Upper lobe of right lung (tissue), 1 donor: ENCODE data around the gene VWA7. TPM values are rescaled to one million over a fixed set of nuclear protein-coding genes. Genes with fewer than 3 reads are reported as not detected.
A peak's percentile ranks its signal among the peaks of the same experiment; 100 is the strongest.

Source experiments
- ATAC-seq: fragments of 200-7000 bp; cut with Tn5 transposase; one replicate; pipeline ENCODE4 v1.9.1; 2020; ENCODE audit warnings: mild to moderate bottlenecking, moderate library complexity
- DNase-seq: peaks from one replicate; pipeline ENCODE4 v3.0.0-alpha.2; 2020
- H3K27ac ChIP-seq: fragments of 200-600 bp; one replicate; pipeline ENCODE4 v1.8.0; 2022
- H3K27me3 ChIP-seq: fragments of 200-600 bp; one replicate; pipeline ENCODE4 v1.8.0; 2022; ENCODE audit warnings: mild to moderate bottlenecking
- H3K36me3 ChIP-seq: fragments of 200-600 bp; one replicate; pipeline ENCODE4 v1.8.0; 2022
- H3K4me1 ChIP-seq: fragments of 200-600 bp; one replicate; pipeline ENCODE4 v1.8.0; 2022
- H3K4me3 ChIP-seq: fragments of 200-600 bp; one replicate; pipeline ENCODE4 v1.8.0; 2022; ENCODE audit warnings: mild to moderate bottlenecking
- H3K9me3 ChIP-seq: fragments of 200-600 bp; one replicate; pipeline ENCODE4 v1.8.0; 2022
- CTCF ChIP-seq: fragments of 200-600 bp; IDR thresholded peaks from one replicate; pipeline ENCODE4 v1.8.0; 2022; ENCODE audit warnings: antibody characterized with exemption
- intact Hi-C: fragments of 100-400 bp; cut with DNase I; formaldehyde crosslinking; loops from one replicate; pipeline ENCODE4 v1.11.0; 2022
- total RNA-seq: library from RNA; stranded (reverse); fragmentation: NEBNext Ultra II Directional; extraction: Animal tissue kit (Norgen Biotek cat#: 25700); gene quantifications from one replicate; pipeline ENCODE4 v1.2.1, GENCODE V29; 2021
- donor health status: DM: no; HTN: yes; CAD: no; lungs with severe emphysema.

The VWA7 gene
- total RNA-seq, 1 donor from 2014 or later: 3.4 TPM

- ATAC-seq (no peak), DNase-seq (no peak)
- Histone ChIP-seq H3K36me3 (peaks cover 56% of the 10 kb centered on the region), H3K27me3 (no peaks in the 10 kb centered on the region), H3K4me3 (no peak overlapping the region), H3K9me3 (no peaks in the 10 kb centered on the region), H3K4me1 (peaks cover 11% of the 10 kb centered on the region), H3K27ac (no peak overlapping the region)
- intact Hi-C loops: no loop called here
- no peak for TF ChIP-seq CTCF
Observed at GRCh38 chr6:31778999-31779885, 2.1 kb upstream of the VWA7 start.

- Histone ChIP-seq H3K36me3 (peaks cover 47% of the 10 kb centered on the region), H3K4me1 (peaks cover 11% of the 10 kb centered on the region), H3K4me3 (no peak overlapping the region), H3K27ac (no peak overlapping the region), H3K9me3 (no peaks in the 10 kb centered on the region), H3K27me3 (no peaks in the 10 kb centered on the region)
- DNase-seq: no peak
- no peak for TF ChIP-seq CTCF
- intact Hi-C loops: no loop called here
- no peak for ATAC-seq
Observed at GRCh38 chr6:31778193-31778592, 1.1 kb upstream of the VWA7 start.

GRCh38 chr6:31777667-31778050 is 531 bp upstream of the VWA7 start:
- H3K27ac ChIP-seq: no peak overlapping the region

GRCh38 chr6:31776485-31776988 is 591 bp downstream of the VWA7 start:
- Histone ChIP-seq H3K4me3 (peak overlapping the region; percentile 3), H3K36me3 (peaks cover 31% of the 10 kb centered on the region), H3K27me3 (no peaks in the 10 kb centered on the region), H3K4me1 (peaks cover 11% of the 10 kb centered on the region), H3K9me3 (no peaks in the 10 kb centered on the region), H3K27ac (peak overlapping the region; percentile 52)
- ATAC-seq: peak; percentile 1
- TF ChIP-seq CTCF: no peak
- DNase-seq: no peak
- intact Hi-C loops: no loop called here

More at GRCh38 chr6:31777667-31778050, 531 bp upstream of the VWA7 start:
- intact Hi-C loops: no loop called here
- no peaks in the 10 kb centered on the region for H3K9me3 ChIP-seq
- no peak overlapping the region for H3K4me3 ChIP-seq
- H3K27me3 ChIP-seq: no peaks in the 10 kb centered on the region
- TF ChIP-seq CTCF: no peak
- H3K36me3 ChIP-seq: peaks cover 42% of the 10 kb centered on the region
- peaks cover 11% of the 10 kb centered on the region for H3K4me1 ChIP-seq
- no peak for DNase-seq
- no peak for ATAC-seq

- intact Hi-C loops: no loop called here
- Histone ChIP-seq H3K27ac (no peak overlapping the region), H3K27me3 (no peaks in the 10 kb centered on the region), H3K4me3 (no peak overlapping the region), H3K36me3 (peaks cover 24% of the 10 kb centered on the region), H3K9me3 (no peaks in the 10 kb centered on the region), H3K4me1 (peaks cover 11% of the 10 kb centered on the region)
- DNase-seq (no peak), ATAC-seq (no peak)
- TF ChIP-seq CTCF: no peak
Observed at GRCh38 chr6:31775633-31776484, 1.3 kb downstream of the VWA7 start.
